ENCODE data around the gene OBI1.

OBI1 gene

GRCh38 chr13:78602561-78603239 lies 56.3 kb downstream of the OBI1 start:
- no peak for DNase-seq

- DNase-seq = no peak
Measured at GRCh38 chr13:78601874-78602560, 56.9 kb downstream of the OBI1 start.

- no peak for DNase-seq
Measured at GRCh38 chr13:78601124-78601873, 57.7 kb downstream of the OBI1 start.

GRCh38 chr13:78600280-78600883 lies 58.6 kb downstream of the OBI1 start:
- no peak for DNase-seq

GRCh38 chr13:78599645-78600279 lies 59.2 kb downstream of the OBI1 start:
- DNase-seq = no peak

- no peak for DNase-seq
Measured at GRCh38 chr13:78598966-78599644, 59.9 kb downstream of the OBI1 start.

GRCh38 chr13:78598116-78598781 lies 60.7 kb downstream of the OBI1 start:
- DNase-seq = no peak

GRCh38 chr13:78597602-78597932 lies 61.4 kb downstream of the OBI1 start:
- no peak for DNase-seq

- no peak for DNase-seq
Measured at GRCh38 chr13:78596736-78597601, 62.0 kb downstream of the OBI1 start.

GRCh38 chr13:78596399-78596735 lies 62.6 kb downstream of the OBI1 start:
- no peak for DNase-seq

- no peak for DNase-seq
Measured at GRCh38 chr13:78595495-78596398, 63.2 kb downstream of the OBI1 start.

GRCh38 chr13:78594456-78594975 lies 64.4 kb downstream of the OBI1 start:
- no peak for DNase-seq

GRCh38 chr13:78593652-78594455 lies 65.1 kb downstream of the OBI1 start:
- DNase-seq = no peak

GRCh38 chr13:78593129-78593528 lies 65.8 kb downstream of the OBI1 start:
- DNase-seq = no peak

GRCh38 chr13:78592584-78592983 lies 66.4 kb downstream of the OBI1 start:
- no peak for DNase-seq

- DNase-seq = no peak
Measured at GRCh38 chr13:78589206-78589605, 69.7 kb downstream of the OBI1 start.

- DNase-seq = no peak
Measured at GRCh38 chr13:78587395-78587794, 71.6 kb downstream of the OBI1 start.

- no peak for DNase-seq
Measured at GRCh38 chr13:78586706-78587105, 72.2 kb downstream of the OBI1 start.

GRCh38 chr13:78576261-78576660 lies 82.7 kb downstream of the OBI1 start:
- DNase-seq = no peak

Data from activated gamma-delta T cell treated with Interleukin-2 at 50 U/mL for 16 hours (primary cell).